Activated CD8-positive, alpha-beta memory T cell treated with anti-CD3 and anti-CD28 coated beads for 48 hours (primary cell): ENCODE results near the gene CPT1B.

Experiments used
- DNase-seq, 3 experiments: peaks; one replicate each; pipeline ENCODE4 v3.0.0-alpha.2; 2020; ENCODE audit warnings: low read depth in 2 of 3, low spot score in 2 of 3

CPT1B gene

GRCh38 chr22:50587407-50587806 lies 9.2 kb upstream of the CPT1B start:
- DNase-seq = no peak

DNA sequence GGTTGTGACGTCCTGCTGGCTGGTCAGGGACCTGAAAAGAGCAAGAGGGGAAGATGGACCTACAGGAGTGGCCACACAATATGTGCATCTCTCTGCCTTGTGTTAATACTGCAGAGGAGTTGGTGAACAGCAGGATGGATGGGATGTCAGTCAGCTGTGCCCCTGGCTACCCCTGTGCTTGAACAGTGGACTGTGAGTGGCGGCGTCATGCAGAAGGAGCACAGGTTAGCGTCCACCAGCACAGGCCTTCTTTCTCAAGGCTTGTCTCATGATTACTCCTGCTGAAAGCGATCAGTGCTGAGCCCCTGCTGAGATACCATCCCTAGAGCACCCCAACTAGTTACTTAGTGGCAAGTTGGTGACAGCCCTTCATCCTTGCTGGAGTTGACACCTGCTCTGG lies 8.2 kb upstream of the CPT1B start:
- no peak for DNase-seq

DNA sequence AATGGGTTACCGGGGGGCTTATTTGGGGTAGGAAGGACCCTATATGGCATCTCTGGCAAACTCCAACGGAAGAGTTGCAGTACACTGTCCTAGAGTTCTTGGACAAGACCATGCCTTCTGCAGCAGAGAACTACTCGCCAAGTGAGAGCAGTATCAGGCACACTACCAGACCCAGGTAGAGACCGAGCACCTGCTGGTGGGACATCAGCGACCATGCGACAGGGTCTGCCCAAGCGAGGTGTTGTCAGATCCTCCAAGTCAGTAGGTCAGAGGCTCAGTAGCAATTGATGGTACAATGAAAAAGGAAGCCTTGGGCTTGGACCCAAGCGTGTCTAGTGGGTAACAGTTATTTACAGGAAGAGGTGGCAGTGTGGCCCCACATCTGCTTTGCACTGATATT lies 7.6 kb upstream of the CPT1B start:
- no peak for DNase-seq

DNA sequence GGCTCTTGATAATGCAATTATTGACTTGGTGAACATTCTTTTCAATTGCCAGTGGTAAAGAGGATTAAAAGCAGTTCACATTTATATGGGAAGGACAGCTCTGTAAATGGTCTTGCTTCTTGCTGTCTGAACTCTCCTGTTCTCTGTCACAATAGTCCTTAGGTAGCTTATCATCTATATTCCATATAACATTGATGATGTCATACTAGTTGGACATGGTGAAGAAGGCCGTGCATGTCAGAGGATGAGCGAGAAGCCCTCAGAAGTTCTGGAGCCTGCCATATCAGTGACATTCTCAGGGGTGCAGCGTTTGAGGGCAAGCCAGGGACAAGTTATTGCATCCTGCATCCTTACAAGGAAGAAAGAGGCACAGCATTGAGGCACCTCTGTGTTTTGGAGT lies 7.0 kb upstream of the CPT1B start:
- DNase-seq = no peak

- DNase-seq = no peak
These were observed 6.2 kb upstream of the CPT1B start for GRCh38 chr22:50584106-50585096.

- no peak for DNase-seq
These were observed 5.2 kb upstream of the CPT1B start for GRCh38 chr22:50583294-50583861.

DNA sequence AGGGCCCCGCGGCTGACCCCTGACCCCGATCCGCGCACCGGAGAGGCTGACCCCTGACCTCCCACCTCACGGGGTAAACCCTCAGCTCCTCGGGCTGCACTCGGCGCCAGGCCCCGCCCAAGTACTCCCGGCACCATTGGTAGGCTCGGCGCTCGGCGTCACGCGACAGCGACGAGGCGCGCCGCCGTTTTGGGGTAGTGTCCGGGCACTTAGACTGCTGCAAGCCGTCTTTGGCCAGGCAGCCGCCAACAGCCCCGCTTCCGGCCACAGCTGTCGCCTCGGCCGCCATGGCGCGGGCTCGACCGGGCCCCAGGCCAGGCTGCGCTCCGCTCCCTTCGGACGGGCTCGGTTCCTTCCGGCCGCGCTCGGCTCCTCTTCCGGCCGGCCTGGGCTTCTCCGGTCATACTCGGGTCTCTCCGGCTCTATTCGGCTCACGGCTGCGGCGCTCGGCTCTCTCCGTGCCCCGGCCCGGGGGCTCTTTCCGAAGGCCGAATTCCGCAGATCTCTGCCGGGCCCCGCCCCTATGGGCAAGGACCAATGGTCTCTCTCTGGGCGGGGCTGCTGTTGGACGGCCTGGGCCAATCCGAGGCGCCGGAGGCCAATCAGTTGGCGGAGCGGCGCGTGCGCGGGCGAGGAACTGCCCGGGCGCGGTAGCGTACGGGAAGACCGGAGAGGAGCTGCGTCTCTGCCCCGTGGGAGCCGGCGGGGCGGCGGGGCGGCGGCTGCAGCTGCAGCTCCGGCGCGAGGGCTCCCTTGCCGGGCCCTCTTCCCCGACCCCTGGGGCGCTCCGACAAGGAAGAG lies 4.5 kb upstream of the CPT1B start, which contains the start of gene CHKB:
TSS of gene CHKB (minus strand) at position 357 of the 801 bp plus-strand sequence. CDS start at position 289, 68 bp downstream.
- DNase-seq = peak; percentile 87 to 98 (median 94)

- no peak for DNase-seq
These were observed 3.8 kb upstream of the CPT1B start for GRCh38 chr22:50581950-50582492.

- DNase-seq = no peak
These were observed 3.1 kb upstream of the CPT1B start for GRCh38 chr22:50581031-50581949.

DNA sequence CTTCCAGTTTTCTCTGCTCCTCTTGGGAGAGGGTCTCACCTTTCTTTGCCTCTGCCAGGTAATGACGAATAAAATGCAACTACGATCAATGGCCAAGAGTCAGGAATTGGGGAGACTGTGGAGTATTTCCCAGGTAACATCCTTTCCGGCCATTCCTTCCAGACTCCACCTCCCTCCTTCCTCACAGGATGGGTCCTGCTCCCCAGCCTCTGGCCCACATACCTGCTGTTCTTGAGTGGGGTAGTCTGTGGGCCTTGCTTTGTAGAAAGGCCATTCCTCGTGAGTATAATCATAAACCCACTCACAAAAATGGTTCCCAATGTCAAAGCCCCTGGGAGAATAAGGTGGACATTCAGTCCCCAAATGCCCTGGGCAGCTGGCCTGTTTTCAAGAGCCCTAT lies 1.5 kb upstream of the CPT1B start:
- DNase-seq = no peak

- DNase-seq = no peak
These were observed 616 bp upstream of the CPT1B start for GRCh38 chr22:50578776-50579310.

DNA sequence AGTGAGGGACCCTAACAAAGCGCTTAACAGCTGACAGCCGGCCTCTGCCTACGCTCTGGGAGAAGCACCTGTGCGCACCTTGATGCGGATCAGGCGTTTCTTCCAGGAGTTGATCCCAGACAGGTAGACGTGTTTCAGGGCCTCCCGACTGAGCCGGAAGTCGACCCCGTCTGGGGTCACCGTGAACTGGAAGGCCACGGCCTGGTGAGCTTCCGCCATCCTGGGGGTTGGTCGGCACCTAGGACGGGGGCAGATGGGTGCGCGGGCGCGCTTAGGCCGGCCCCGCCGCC lies 585 bp downstream of the CPT1B start:
- no peak for DNase-seq

GRCh38 chr22:50576806-50577696 lies 1.2 kb downstream of the CPT1B start:
- no peak for DNase-seq

DNA sequence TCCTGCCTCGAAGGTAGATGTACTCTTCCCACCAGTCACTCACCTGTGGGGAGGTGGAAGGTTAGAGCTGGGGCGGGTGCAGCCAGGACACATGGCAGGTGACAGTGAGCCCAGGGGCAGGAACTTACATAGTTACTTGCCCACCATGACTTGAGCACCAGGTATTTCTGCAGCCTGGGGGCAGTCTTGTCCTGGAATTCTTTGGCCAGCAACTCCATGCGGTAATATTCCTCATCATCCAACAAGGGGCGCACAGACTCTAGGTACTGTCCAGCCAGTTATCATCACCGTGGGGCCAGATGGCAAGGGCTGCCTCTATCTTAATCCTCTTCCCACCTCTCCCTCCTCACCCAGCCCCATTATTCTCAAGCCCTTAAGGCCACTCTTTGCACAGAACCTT lies 2.2 kb downstream of the CPT1B start:
- DNase-seq = no peak

GRCh38 chr22:50575426-50575941 lies 2.7 kb downstream of the CPT1B start:
- no peak for DNase-seq

GRCh38 chr22:50574383-50574755 lies 3.9 kb downstream of the CPT1B start:
- DNase-seq = no peak

DNA sequence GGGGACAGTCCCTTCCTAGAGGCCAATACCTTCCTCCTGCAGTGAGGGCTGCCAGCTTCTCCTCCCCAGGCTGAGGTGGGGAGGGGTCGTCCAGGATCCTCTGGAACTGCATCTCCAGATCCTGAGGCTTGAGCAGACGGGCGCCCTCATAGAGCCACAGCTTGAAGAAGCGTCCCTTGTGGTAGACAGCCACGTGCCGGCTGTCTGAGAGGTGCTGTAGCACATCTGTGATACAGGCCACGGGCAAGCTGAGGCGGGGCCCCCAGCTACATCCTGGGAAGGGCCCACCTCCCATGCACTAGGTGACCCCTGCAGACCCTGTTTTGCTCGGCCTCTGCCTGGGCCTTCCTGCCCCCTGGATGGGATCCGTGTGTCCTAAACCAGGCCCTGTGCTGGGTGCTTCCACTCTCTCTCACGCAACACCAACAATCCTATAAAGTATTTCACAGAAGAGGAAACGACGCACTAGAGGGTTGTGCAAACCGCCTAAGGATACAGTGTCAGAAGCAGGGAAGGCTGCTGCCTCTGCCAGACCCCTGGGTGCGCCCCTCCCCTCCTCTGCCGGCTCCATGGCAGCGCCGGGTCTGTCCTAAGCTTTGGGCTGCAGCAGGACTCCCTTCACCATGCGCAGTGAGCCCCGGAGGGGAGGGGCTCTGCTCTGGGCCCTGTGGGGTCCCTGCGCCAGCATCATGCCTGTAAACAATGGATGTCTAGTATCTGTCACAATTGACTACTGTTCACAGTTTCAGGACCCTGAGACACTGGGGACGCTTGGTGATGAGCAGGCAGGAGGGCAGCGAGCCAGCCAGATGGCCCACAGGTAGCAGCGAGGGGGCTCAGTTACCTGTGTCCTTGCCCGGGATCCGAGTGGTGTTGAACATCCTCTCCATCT lies 4.5 kb downstream of the CPT1B start:
- no peak for DNase-seq

GRCh38 chr22:50572965-50573364 lies 5.3 kb downstream of the CPT1B start:
- no peak for DNase-seq
